Uterus (tissue), 4 donors: Measurements from ENCODE around the gene CABP2. TPM values are rescaled to one million over a fixed set of nuclear protein-coding genes. Genes with fewer than 3 reads are reported as not detected.

Experiments used
- DNase-seq, 2 donors: peaks; one replicate each; pipeline ENCODE4 v3.0.0-alpha.2; 2019 to 2020
- H3K27ac ChIP-seq, 2 donors: fragments of 200-600 bp; sonication (generic); 1 replicate in 1 of 2; 2 replicates in 1 of 2; pipeline ENCODE4 v1.5.1; 2016 to 2018
- H3K27me3 ChIP-seq, 2 donors: fragments of 200-600 bp; sonication (generic); one replicate each; pipeline ENCODE4 v1.5.1; 2018 to 2019; ENCODE audit warnings: control low read depth in 1 of 2
- H3K36me3 ChIP-seq, 2 donors: fragments of 200-600 bp; sonication (generic); one replicate each; pipeline ENCODE4 v1.5.1; 2019; ENCODE audit warnings: control low read depth in 1 of 2
- H3K4me1 ChIP-seq, 2 donors: fragments of 200-600 bp; sonication (generic); one replicate each; pipeline ENCODE4 v1.5.1; 2018 to 2019; ENCODE audit warnings: control low read depth in 1 of 2
- H3K4me3 ChIP-seq, 2 donors: fragments of 200-600 bp; sonication (generic); 1 replicate in 1 of 2; 2 replicates in 1 of 2; pipeline ENCODE4 v1.5.1; 2018 to 2019; ENCODE audit warnings: mild to moderate bottlenecking in 1 of 2
- H3K9me3 ChIP-seq, 2 donors: fragments of 200-600 bp; sonication (generic); one replicate each; pipeline ENCODE4 v1.5.1; 2019; ENCODE audit warnings: control low read depth in 1 of 2
- POLR2A ChIP-seq, 2 donors: fragments of 450-650 bp; IDR thresholded peaks; one replicate each; pipeline ENCODE4 v1.6.1; 2016; ENCODE audit warnings: antibody characterized with exemption in 2 of 2, mild to moderate bottlenecking in 1 of 2, moderate library complexity in 1 of 2
- intact Hi-C: fragments of 100-400 bp; cut with DNase I; formaldehyde crosslinking; loops from one replicate; pipeline ENCODE4 v1.15.1; 2023; ENCODE audit warnings: low total_unique reads
- total RNA-seq, 4 donors: library from RNA; depleted of rRNA in 3 of 4; stranded (reverse); fragments of >200 nt in 3 of 4; gene quantifications; one replicate each; pipeline versions ENCODE4 v1.1.0 to v1.2.4, GENCODE V29; 2014 to 2023
- TF ChIP-seq, protein P1 (sequence below), 4 experiments: fragments of 200-600 bp in 2 of 4; fragments of 450-650 bp in 2 of 4; sonication (generic) in 2 of 4; IDR thresholded peaks; one replicate each; pipeline ENCODE4 v1.5.1; 2016 to 2019; ENCODE audit warnings: antibody characterized with exemption in 4 of 4, mild to moderate bottlenecking in 2 of 4, moderate library complexity in 1 of 4
- donor health status: DM: yes; HTN: yes; CAD: no.

The CABP2 gene
- total RNA-seq, 4 donors from 2014 or later: not detected

DNA sequence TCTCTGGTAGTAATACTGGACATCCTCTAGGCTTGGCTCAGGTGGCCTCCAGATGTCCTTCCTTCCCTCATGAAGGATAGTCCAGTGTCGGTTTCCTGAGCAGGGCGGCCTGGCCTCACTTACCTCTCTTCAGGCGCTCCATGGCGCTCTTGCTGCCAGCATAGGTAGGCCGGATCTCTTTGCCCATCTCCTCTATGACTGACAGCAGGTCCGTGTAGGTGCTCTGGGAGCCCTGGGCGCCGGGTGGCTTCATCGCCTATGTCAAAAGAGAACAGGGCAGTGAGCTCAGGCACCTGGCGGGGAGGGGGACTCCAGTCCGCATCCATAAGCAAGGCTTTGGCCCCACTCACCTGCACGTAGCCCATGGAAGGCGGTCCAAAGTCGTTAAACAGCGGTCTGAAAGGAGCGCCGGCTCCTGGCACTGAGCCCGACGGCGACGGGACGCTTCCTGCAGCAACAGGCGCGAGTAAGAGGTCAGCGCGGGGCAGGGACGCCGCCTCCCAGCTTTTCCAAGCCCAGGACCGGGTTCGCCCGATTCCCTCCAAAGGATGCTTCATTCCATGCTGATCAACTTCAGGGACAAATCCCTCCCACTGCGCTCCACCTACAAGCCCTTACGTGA lies 15.9 kb downstream of the CABP2 start:
- H3K36me3 ChIP-seq: no peaks in the 10 kb centered on the region
- H3K9me3 ChIP-seq: no peaks in the 10 kb centered on the region
- H3K27ac ChIP-seq: peak overlapping the region; percentile 90 to 93
- no peak for DNase-seq
- peaks cover 0 to 18% of the 10 kb centered on the region in 2 donors for H3K4me1 ChIP-seq
- intact Hi-C loops: loop anchor here (5.0 kb wide), 1 partner anchor 110 kb away; no protein-coding TSS in a partner anchor
- H3K27me3 ChIP-seq: no peaks in the 10 kb centered on the region
- no peak for TF ChIP-seq POLR2A (IDR thresholded peaks at IDR 0.05)
- TF ChIP-seq, protein P1, sequence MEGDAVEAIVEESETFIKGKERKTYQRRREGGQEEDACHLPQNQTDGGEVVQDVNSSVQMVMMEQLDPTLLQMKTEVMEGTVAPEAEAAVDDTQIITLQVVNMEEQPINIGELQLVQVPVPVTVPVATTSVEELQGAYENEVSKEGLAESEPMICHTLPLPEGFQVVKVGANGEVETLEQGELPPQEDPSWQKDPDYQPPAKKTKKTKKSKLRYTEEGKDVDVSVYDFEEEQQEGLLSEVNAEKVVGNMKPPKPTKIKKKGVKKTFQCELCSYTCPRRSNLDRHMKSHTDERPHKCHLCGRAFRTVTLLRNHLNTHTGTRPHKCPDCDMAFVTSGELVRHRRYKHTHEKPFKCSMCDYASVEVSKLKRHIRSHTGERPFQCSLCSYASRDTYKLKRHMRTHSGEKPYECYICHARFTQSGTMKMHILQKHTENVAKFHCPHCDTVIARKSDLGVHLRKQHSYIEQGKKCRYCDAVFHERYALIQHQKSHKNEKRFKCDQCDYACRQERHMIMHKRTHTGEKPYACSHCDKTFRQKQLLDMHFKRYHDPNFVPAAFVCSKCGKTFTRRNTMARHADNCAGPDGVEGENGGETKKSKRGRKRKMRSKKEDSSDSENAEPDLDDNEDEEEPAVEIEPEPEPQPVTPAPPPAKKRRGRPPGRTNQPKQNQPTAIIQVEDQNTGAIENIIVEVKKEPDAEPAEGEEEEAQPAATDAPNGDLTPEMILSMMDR (IDR thresholded peaks at IDR 0.05): no peak
- H3K4me3 ChIP-seq: peak overlapping the region; percentile 61 to 81

DNA sequence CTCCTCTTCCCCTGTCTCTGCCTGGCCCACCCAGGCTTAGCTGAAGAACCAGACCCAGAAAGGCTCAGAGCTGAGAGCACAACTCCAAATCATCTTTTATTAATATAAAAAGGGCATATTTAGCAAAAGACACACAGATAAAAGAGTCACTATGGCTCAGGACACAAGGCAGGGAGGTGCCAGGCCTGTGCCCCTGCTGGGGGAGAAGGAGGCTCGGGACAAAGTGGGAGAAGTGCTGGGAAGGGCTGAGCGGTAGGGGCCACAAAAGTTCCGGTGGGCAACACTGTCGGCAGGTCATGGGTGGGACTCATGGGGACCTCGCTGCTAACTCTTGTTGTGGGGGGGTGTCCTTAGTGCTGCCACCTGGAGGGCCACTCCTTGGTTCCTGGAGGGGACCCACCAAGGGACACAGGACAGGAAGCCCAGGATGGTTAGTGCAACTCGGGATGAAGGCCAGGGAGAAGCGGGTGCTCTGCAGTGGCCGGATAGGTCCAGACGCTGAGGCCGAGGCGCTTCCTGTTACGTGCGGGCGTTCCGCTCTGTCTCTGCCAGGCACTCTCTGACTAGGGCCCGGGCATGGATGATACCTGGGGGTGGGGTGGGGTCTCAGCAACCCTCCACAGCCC lies 16.7 kb downstream of the CABP2 start:
- H3K4me3 ChIP-seq: no peak overlapping the region
- DNase-seq: no peak
- H3K27ac ChIP-seq: peak overlapping the region; percentile 90 to 93
- peaks cover 0 to 18% of the 10 kb centered on the region in 2 donors for H3K4me1 ChIP-seq
- no peaks in the 10 kb centered on the region for H3K27me3 ChIP-seq
- no peaks in the 10 kb centered on the region for H3K9me3 ChIP-seq
- no peaks in the 10 kb centered on the region for H3K36me3 ChIP-seq
- TF ChIP-seq POLR2A (IDR thresholded peaks at IDR 0.05): no peak
- TF ChIP-seq, protein P1 (IDR thresholded peaks at IDR 0.05): no peak
- intact Hi-C loops: loop anchor here (5.0 kb wide), 1 partner anchor 109 kb away; no protein-coding TSS in a partner anchor

DNA sequence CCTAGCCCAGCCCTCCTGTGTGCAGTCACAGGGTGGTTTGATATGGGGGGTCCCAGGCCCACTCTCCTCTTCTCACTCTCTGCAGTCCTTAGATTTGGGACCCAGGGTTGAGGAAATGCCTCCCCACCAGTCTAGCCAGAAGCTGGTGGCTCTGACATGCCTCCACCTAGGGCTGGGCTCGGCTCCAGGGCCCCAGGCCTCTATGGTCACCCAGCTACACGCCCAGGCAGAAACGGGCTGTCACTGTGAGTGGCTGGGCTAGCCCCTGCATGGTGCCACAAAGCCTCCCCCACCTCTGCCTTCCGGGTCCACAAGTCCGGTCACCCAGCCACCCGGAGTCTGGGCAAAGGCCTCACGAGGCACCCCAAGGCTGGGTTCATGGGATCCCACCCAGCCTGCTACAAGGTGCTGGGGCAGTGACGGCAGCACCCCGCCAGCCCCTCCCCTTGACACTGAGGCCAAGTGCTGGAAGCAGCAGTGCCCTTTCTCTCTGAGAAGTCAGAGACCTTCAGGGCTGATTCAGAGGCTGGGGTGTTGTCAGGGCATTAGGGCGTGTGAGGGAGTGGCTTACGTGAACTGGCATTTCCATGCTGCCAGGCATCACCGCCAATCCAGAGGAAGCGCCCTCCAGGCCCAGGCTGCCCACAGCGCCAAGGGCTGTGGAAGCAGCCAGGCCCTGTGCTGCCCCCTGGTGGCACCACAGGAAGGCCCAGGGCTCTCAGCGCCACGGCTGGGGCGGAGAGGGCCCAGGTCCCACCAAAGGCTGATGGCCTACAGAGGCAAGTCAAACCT lies 17.4 kb downstream of the CABP2 start:
- Histone ChIP-seq H3K27me3 (no peaks in the 10 kb centered on the region), H3K4me3 (peak overlapping the region; percentile 35 to 51), H3K36me3 (no peaks in the 10 kb centered on the region), H3K9me3 (no peaks in the 10 kb centered on the region), H3K4me1 (peaks cover 0 to 18% of the 10 kb centered on the region in 2 donors), H3K27ac (peak overlapping the region; percentile 76 to 93)
- TF ChIP-seq, protein P1 (IDR thresholded peaks at IDR 0.05): peak; percentile 90 to 97 (median 96)
- peak; percentile 35 to 50 for TF ChIP-seq POLR2A (IDR thresholded peaks at IDR 0.05)
- peak; percentile 79 to 81 for DNase-seq
- intact Hi-C loops: loop anchor here (5.0 kb wide), 1 partner anchor 108 kb away; no protein-coding TSS in a partner anchor

DNA sequence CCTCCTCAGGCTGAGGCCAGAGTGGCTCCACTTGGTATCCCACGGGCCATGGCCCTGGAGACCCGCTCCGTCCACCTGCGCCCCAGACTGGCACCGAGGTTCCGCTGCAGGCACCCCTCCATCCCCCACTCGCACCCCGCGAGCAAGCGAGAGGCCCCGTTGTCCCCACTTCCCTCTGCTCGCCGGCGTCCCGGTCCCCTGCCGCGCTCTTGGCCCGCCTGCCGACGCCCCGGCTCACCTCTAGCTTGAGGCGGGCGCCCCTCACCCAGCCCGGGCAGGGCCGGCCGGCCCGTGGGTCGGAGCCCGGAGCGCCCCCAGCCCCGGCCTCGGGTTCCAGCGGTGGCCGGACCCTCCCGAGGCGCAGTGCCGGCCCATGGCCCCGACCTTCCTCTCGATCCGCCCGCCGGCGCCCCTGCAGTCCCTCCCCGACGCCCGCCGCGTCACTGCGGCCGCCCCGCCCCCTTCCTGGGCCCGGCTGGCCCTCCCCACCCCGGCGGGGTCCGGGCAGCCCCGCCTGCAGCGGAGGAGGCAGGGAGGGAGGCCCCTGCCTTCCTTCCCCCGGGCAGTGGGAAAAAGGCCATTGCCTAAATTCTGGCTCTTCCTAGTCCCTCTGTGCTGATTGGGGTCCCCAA lies 18.2 kb downstream of the CABP2 start, which contains the start of gene PITPNM1:
PITPNM1 (minus strand) TSS at position 414 of the 632 bp plus-strand sequence. CDS start 1,183 bp downstream, outside the sequence.
- Histone ChIP-seq H3K27ac (peak within 1 kb of the TSS; percentile 76 to 93), H3K27me3 (no peaks in the 10 kb centered on the region), H3K4me3 (peak within 1 kb of the TSS; percentile 35 to 51), H3K36me3 (no peaks in the 10 kb centered on the region), H3K9me3 (no peaks in the 10 kb centered on the region), H3K4me1 (peaks cover 0 to 18% of the 10 kb centered on the region in 2 donors)
- peak in 1 of 2 donors; percentile 68 for DNase-seq
- intact Hi-C loops: loop anchor here (5.0 kb wide), 1 partner anchor 108 kb away; no protein-coding TSS in a partner anchor
- TF ChIP-seq POLR2A (IDR thresholded peaks at IDR 0.05): no peak
- TF ChIP-seq, protein P1 (IDR thresholded peaks at IDR 0.05): peak in 1 of 4 experiments; percentile 2
